K562 (cell line): Measurements from ENCODE around the gene SCAMP1. TPM values are rescaled to one million over a fixed set of nuclear protein-coding genes. Genes with fewer than 3 reads are reported as not detected.

Experiments used
- ATAC-seq: fragments of 200-7000 bp; cut with Tn5 transposase; 3 replicates; pipeline ENCODE4 v1.9.1; 2020; ENCODE audit warnings: moderate library complexity
- BruUV-seq: library from RNA; stranded (reverse); fragments of 400-500 nt; replicated peaks from 2 replicates; lab custom pipeline; 2021; lab: Mats Ljungman, UMichigan
- CTCF ChIA-PET: fragments of 300-600 bp; formaldehyde crosslinking; extraction: SDS; loops from one replicate; lab custom pipeline; 2021; ENCODE audit warnings: low intra/inter-chr PET ratio; lab: Yijun Ruan, JAX
- POLR2A ChIA-PET: fragments of 300-600, 350-650 bp; sonication (Branson Sonifier 250); formaldehyde crosslinking; extraction: SDS; loops from one replicate; lab custom pipeline; 2021; ENCODE audit warnings: antibody characterized with exemption, inconsistent platforms; lab: Yijun Ruan, JAX
- DNase-seq, 4 experiments: peaks; one replicate each; pipeline versions ENCODE4 v3.0.0 to v3.0.0-alpha.2; 2011 to 2018; ENCODE audit warnings: low spot score in 3 of 4, mixed read lengths in 3 of 4; ENCODE audit errors: extremely low read depth in 1 of 4
- FAIRE-seq: peaks from 2 replicates; lab custom pipeline; 2011; peaks lifted over from hg19 to GRCh38; lab: Jason Lieb, UNC
- H2AFZ ChIP-seq: 2 replicates; pipeline ENCODE4 v1.6.0; 2011; ENCODE audit warnings: low read depth, low read length, control low read depth, inconsistent platforms
- H3K27ac ChIP-seq: fragments of 200-600 bp; 3 replicates; pipeline ENCODE4 v1.8.0; 2011; ENCODE audit warnings: low read depth, mild to moderate bottlenecking, control low read depth, inconsistent platforms, low read length, moderate library complexity, mixed read lengths; ENCODE audit errors: extremely low read depth
- H3K27me3 ChIP-seq, 2 experiments: fragments of 300-600 bp in 1 of 2; 2 replicates in 1 of 2; 3 replicates in 1 of 2; pipeline versions ENCODE4 v1.6.0 to v1.8.0; 2011; ENCODE audit warnings: inconsistent platforms in 2 of 2, low read length in 2 of 2, mild to moderate bottlenecking in 1 of 2, mixed read lengths in 1 of 2, moderate library complexity in 1 of 2; ENCODE audit not compliant: control insufficient read depth in 2 of 2, insufficient read depth in 2 of 2
- H3K36me3 ChIP-seq: fragments of 300-600 bp; 3 replicates; pipeline ENCODE4 v1.8.0; 2011; ENCODE audit warnings: mild to moderate bottlenecking, low read length, inconsistent platforms; ENCODE audit not compliant: control insufficient read depth, insufficient read depth
- H3K4me1 ChIP-seq, 2 experiments: fragments of 200-600 bp in 1 of 2; replicated peaks in 1 of 2; 2 replicates in 1 of 2; 3 replicates in 1 of 2; pipeline versions ENCODE4 v1.5.1 to v1.8.0; 2011; ENCODE audit warnings: inconsistent platforms in 2 of 2, low read length in 2 of 2, mild to moderate bottlenecking in 1 of 2, mixed read lengths in 1 of 2, moderate library complexity in 1 of 2; ENCODE audit not compliant: control insufficient read depth in 2 of 2, insufficient read depth in 2 of 2
- H3K4me2 ChIP-seq: 2 replicates; pipeline ENCODE4 v1.6.1; 2011; ENCODE audit warnings: low read length, control low read depth, inconsistent platforms, mixed read lengths; ENCODE audit not compliant: insufficient read depth
- H3K4me3 ChIP-seq: fragments of 200-600 bp; sonication (generic), shearing (Covaris generic); 2 replicates; pipeline ENCODE4 v1.5.1; 2016; ENCODE audit warnings: control low read depth, inconsistent platforms
- H3K79me2 ChIP-seq: fragments of 200-600 bp; 3 replicates; pipeline ENCODE4 v1.8.0; 2011; ENCODE audit warnings: low read length, inconsistent platforms; ENCODE audit not compliant: control insufficient read depth, insufficient read depth
- H3K9ac ChIP-seq, 2 experiments: 2 replicates each; pipeline versions ENCODE4 v1.6.0 to v1.6.1; 2011; ENCODE audit warnings: low read depth in 2 of 2, low read length in 2 of 2, control low read depth in 1 of 2, inconsistent platforms in 1 of 2, mild to moderate bottlenecking in 1 of 2, mixed read lengths in 1 of 2; ENCODE audit not compliant: insufficient read depth in 1 of 2
- H3K9me1 ChIP-seq: one replicate; pipeline ENCODE4 v1.6.0; 2011; ENCODE audit warnings: inconsistent platforms, mild to moderate bottlenecking, low read length, moderate library complexity; ENCODE audit not compliant: control insufficient read depth, insufficient read depth
- H3K9me3 ChIP-seq: replicated peaks from 2 replicates; pipeline ENCODE4 v1.5.1; 2011; ENCODE audit warnings: low read depth, low read length, inconsistent platforms; ENCODE audit not compliant: control insufficient read depth, insufficient read depth
- H4K20me1 ChIP-seq: replicated peaks from 2 replicates; pipeline ENCODE4 v1.6.1; 2011; ENCODE audit warnings: low read length, inconsistent platforms, mixed read lengths; ENCODE audit not compliant: control insufficient read depth, insufficient read depth
- ARID3A ChIP-seq: IDR thresholded peaks from 2 replicates; pipeline ENCODE4 v1.6.1; 2012; ENCODE audit warnings: low read depth, low read length, improper control_type of control experiment, borderline replicate concordance
- CEBPG ChIP-seq, 3 experiments: fragments of 200-800 bp in 1 of 3; sonication (Bioruptor generic) in 1 of 3; sonication (generic) in 1 of 3; formaldehyde crosslinking in 1 of 3; IDR thresholded peaks in 2 of 3; conservative IDR thresholded peaks in 1 of 3; 2 replicates each; pipeline versions ENCODE4 v1.6.1 to v1.8.0; 2016 to 2022; ENCODE audit warnings: missing compliant biosample characterization in 2 of 3, missing genetic modification characterization in 2 of 3, mild to moderate bottlenecking in 1 of 3, missing genetic modification reagents in 1 of 3
- HMBOX1 ChIP-seq: sonication (generic); IDR thresholded peaks from 2 replicates; pipeline ENCODE4 v1.6.1; 2016
- PHF21A ChIP-seq: fragments of 450-650 bp; IDR thresholded peaks from 2 replicates; pipeline ENCODE4 v1.6.1; 2017; ENCODE audit warnings: low read depth, borderline replicate concordance
- RAD21 ChIP-seq, 2 experiments: fragments of 250-450 bp in 1 of 2; fragments of 450-650 bp in 1 of 2; sonication (Bioruptor Pico) in 1 of 2; formaldehyde crosslinking in 1 of 2; IDR thresholded peaks in 1 of 2; conservative IDR thresholded peaks in 1 of 2; 2 replicates each; pipeline versions ENCODE4 v1.4.0 to v1.8.0; 2020 to 2022; ENCODE audit warnings: mild to moderate bottlenecking in 2 of 2, moderate library complexity in 1 of 2
- SLC30A9 ChIP-seq: fragments of 250-450 bp; sonication (Bioruptor Pico); IDR thresholded peaks from 2 replicates; pipeline ENCODE4 v1.8.0; 2022; ENCODE audit warnings: mild to moderate bottlenecking, moderate library complexity
- SMC3 ChIP-seq: conservative IDR thresholded peaks from 2 replicates; pipeline ENCODE4 v1.6.1; 2011; ENCODE audit warnings: low read depth, low read length, improper control_type of control experiment; ENCODE audit not compliant: insufficient read depth
- ZBTB26 ChIP-seq: fragments of 450-650 bp; formaldehyde crosslinking; IDR thresholded peaks from 2 replicates; pipeline ENCODE4 v1.4.0; 2022; ENCODE audit warnings: missing genetic modification characterization
- ZNF740 ChIP-seq, 3 experiments: fragments of 200-800 bp in 1 of 3; sonication (Bioruptor generic) in 1 of 3; sonication (generic) in 1 of 3; formaldehyde crosslinking in 1 of 3; IDR thresholded peaks; 2 replicates each; pipeline versions ENCODE4 v1.6.1 to v1.8.0; 2016 to 2022; ENCODE audit warnings: mild to moderate bottlenecking in 2 of 3, missing compliant biosample characterization in 2 of 3, missing genetic modification characterization in 2 of 3, missing genetic modification reagents in 1 of 3
- in situ Hi-C: fragments of 300-500 bp; cut with MboI; formaldehyde crosslinking; loops from 4 replicates; pipeline ENCODE4 v1.15.0; 2018; ENCODE audit warnings: inconsistent platforms, mixed read lengths
- intact Hi-C: fragments of 100-400 bp; cut with micrococcal nuclease; formaldehyde crosslinking; loops from 2 replicates; pipeline ENCODE4 v1.14.2; 2022
- polyA plus RNA-seq, 8 experiments: library from polyadenylated mRNA; depleted of rRNA in 4 of 8; stranded (reverse) in 5 of 8; unstranded in 3 of 8; fragments of >200 nt; fragmentation: Nextera tagmentation in 2 of 8; fragmentation: Illumina TruSeq in 1 of 8; extraction: Ambion mirVana in 2 of 8; extraction: Trizol in 1 of 8; gene quantifications; 2 replicates each; pipeline versions ENCODE4 v1.2.1 to v1.2.3, GENCODE V29; 2011 to 2014; ENCODE audit warnings: inconsistent platforms in 1 of 8, missing spikeins in 1 of 8
- total RNA-seq, 7 experiments: library from RNA; depleted of rRNA in 6 of 7; stranded (reverse); fragments of >200 nt in 6 of 7; fragmentation: Illumina TruSeq in 2 of 7; extraction: Trizol in 2 of 7; gene quantifications; 2 replicates each; pipeline versions ENCODE4 v1.2.1 to v1.2.3, GENCODE V29; 2011 to 2021; ENCODE audit warnings: low replicate concordance in 1 of 7

SCAMP1 gene
- total and polyA plus RNA-seq, 9 of the 15 experiments (the other 6 are each of a cell fraction or from before 2014, with no cell fraction given): 5.4 to 23.9 (median 13.8) TPM

DNA sequence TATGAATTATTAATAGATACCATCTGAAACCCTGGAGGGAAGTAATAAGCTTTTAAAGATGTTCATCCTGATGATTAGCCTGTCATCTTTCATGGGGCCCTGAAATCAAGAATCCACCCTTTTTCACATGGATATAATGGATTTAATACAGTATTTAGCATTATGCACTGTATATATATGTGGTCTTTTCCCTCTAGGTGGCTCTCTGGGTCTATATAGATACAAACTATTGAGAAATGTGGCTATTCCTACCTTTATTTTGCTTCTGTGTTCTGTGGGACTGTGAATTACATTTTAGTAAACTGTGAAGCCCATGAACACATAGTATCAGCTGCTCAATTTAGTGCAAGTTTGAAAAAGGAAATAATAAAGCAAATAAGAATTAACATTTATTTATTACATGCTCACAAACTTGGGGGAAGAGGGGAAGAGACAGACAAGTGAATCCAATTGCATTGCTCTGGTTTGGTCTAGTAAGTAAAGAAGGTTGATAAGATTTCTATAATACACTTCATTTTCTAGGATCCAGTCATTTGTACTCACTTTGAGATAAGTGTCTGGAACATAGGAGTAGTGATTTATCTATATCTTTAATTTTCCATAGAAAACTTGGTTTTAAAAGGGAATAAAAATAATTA lies 112.2 kb downstream of the SCAMP1 start:
- Histone ChIP-seq H3K36me3 (no peaks in the 10 kb centered on the region; the same call in 2 of the 3 replicates), H3K4me2 (no peak overlapping the region), H3K4me1 (peaks cover 0 to 23% of the 10 kb centered on the region in 2 experiments; a peak in 3 of 5 replicates), H4K20me1 (no peaks in the 10 kb centered on the region), H2AFZ (no peak overlapping the region), H3K27ac (peak overlapping the region; percentile 26; the same call in 1 of the 3 replicates), H3K9ac (no peak overlapping the region), H3K9me3 (no peaks in the 10 kb centered on the region), H3K27me3 (no peaks in the 10 kb centered on the region), H3K9me1 (no peaks in the 10 kb centered on the region), H3K79me2 (no peaks in the 10 kb centered on the region), H3K4me3 (no peak overlapping the region)
- ATAC-seq (peak; percentile 93), DNase-seq (peak in 2 of 4 experiments; percentile 27 to 45), FAIRE-seq (peak; percentile 46)
- in situ Hi-C loops (no loop called here), intact Hi-C loops (loop anchor here (1.0 to 10.0 kb wide), 5 partner anchors 61 to 492 kb away; no protein-coding TSS in a partner anchor)
- POLR2A ChIA-PET: no interaction called here
- no TSS peak for BruUV-seq
- CTCF ChIA-PET: interaction anchor here (0.6 to 1.1 kb wide), 3 partner anchors 155 to 418 kb away, joined by 4 read pairs; no protein-coding TSS in a partner anchor
- no peak for TF ChIP-seq ZBTB26 (CRISPR knock-in tag)
- TF ChIP-seq CEBPG (CRISPR knock-in tag; IDR thresholded peaks at IDR 0.05): no peak
- TF ChIP-seq CEBPG (tag; conservative IDR thresholded peaks at IDR 0.05 in 1 of 2, IDR thresholded peaks at IDR 0.05 in 1 of 2): peak in 1 of 2 experiments; percentile 70; a peak in 2 of 4 replicates
- peak; percentile 65 to 88 for TF ChIP-seq RAD21 (CRISPR knock-in tag; conservative IDR thresholded peaks at IDR 0.05 in 1 of 2, IDR thresholded peaks at IDR 0.05 in 1 of 2)
- no peak for TF ChIP-seq ZNF740 (CRISPR knock-in tag; IDR thresholded peaks at IDR 0.05)
- TF ChIP-seq ZNF740 (tag; IDR thresholded peaks at IDR 0.05): no peak
- no peak for TF ChIP-seq HMBOX1
- TF ChIP-seq SMC3: peak; percentile 30; the same call in 1 of the 2 replicates
- TF ChIP-seq SLC30A9: no peak
- TF ChIP-seq PHF21A: no peak
- TF ChIP-seq ARID3A: peak; percentile 62; the same call in 1 of the 2 replicates
